GM19452 (cell line): Measurements from ENCODE around the gene ZNF576.
"Not testable (repeated sequence)": the region's sequence is repeated elsewhere in the genome, so short reads cannot be mapped to it uniquely, and the experiment has no call there.

ENCODE experiments used
- ATAC-seq: cut with Tn5 transposase; IDR thresholded peaks from one replicate; pipeline ENCODE4 v1.9.1; 2021; ENCODE audit not compliant: unreplicated experiment

Gene ZNF576

GRCh38 chr19:43574424-43575155 lies 21.8 kb upstream of the ZNF576 start:
- ATAC-seq, result no peak

GRCh38 chr19:43575156-43575950 lies 21.0 kb upstream of the ZNF576 start, which contains the start of the genes PINLYP and XRCC1:
PINLYP (plus strand) TSS chr19:43575801; CDS start chr19:43577192, 1,391 bp downstream.
XRCC1 (minus strand) TSS chr19:43575527; CDS start chr19:43575458, 69 bp downstream.
- peak; percentile 96 for ATAC-seq

GRCh38 chr19:43575955-43576878 lies 20.2 kb upstream of the ZNF576 start:
- no peak for ATAC-seq

GRCh38 chr19:43578787-43579186 lies 17.6 kb upstream of the ZNF576 start:
- no peak for ATAC-seq

GRCh38 chr19:43581467-43581866 lies 14.9 kb upstream of the ZNF576 start:
- no peak for ATAC-seq

- ATAC-seq, result no peak
Observed at GRCh38 chr19:43582495-43582894, 13.9 kb upstream of the ZNF576 start.

GRCh38 chr19:43584484-43584883 lies 11.9 kb upstream of the ZNF576 start:
- ATAC-seq, result no peak

- ATAC-seq, result no peak
Observed at GRCh38 chr19:43586346-43586745, 10.0 kb upstream of the ZNF576 start.

- not testable (repeated sequence) for ATAC-seq
Observed at GRCh38 chr19:43587029-43587428, 9.4 kb upstream of the ZNF576 start.

- no peak for ATAC-seq
Observed at GRCh38 chr19:43589277-43589676, 7.1 kb upstream of the ZNF576 start.

- no peak for ATAC-seq
Observed at GRCh38 chr19:43589678-43590077, 6.7 kb upstream of the ZNF576 start.

- ATAC-seq, result no peak
Observed at GRCh38 chr19:43591904-43592772, 4.3 kb upstream of the ZNF576 start.

- ATAC-seq, result no peak
Observed at GRCh38 chr19:43592800-43593350, 3.5 kb upstream of the ZNF576 start.

- no peak for ATAC-seq
Observed at GRCh38 chr19:43594081-43594697, 2.2 kb upstream of the ZNF576 start.

- ATAC-seq, result peak; percentile 36
Observed at GRCh38 chr19:43594710-43595604, 1.4 kb upstream of the ZNF576 start.

- ATAC-seq, result peak; percentile 9
Observed at GRCh38 chr19:43595605-43595998, 793 bp upstream of the ZNF576 start.

GRCh38 chr19:43596842-43597461 lies 557 bp downstream of the ZNF576 start:
- ATAC-seq, result no peak

GRCh38 chr19:43597876-43598275 lies 1.5 kb downstream of the ZNF576 start:
- ATAC-seq, result no peak
